Measurements from ENCODE around the gene CDH11.

The CDH11 gene

GRCh38 chr16:65117811-65118448, 3.9 kb downstream of the CDH11 start:
- DNase-seq (ENCODE audit: low spot score): peak; percentile 78

- no peak for DNase-seq (ENCODE audit: low spot score)
Measured at GRCh38 chr16:65116818-65117430, 4.9 kb downstream of the CDH11 start.

DNA sequence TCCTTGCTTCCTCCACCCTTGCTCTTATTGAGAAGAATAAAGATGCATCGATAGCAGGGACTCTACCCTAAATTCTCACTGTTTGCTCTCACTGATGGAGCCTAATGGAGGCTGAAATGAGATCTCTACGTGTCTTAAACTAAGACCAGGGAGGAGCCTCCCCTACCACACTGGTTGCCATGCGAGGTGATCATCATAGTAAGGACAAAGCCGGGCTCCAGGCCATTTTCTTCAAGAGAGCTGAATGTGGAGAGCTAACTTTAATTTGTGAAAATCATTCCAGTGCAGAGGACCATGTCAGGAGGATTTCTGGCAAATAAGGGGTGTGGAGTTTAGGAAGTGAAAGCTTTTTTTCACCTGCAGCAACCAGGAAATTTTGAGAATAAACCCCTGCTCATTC, 5.6 kb downstream of the CDH11 start:
- no peak for DNase-seq (ENCODE audit: low spot score)

GRCh38 chr16:65114527-65114926, 7.3 kb downstream of the CDH11 start:
- DNase-seq (ENCODE audit: low spot score): no peak

DNA sequence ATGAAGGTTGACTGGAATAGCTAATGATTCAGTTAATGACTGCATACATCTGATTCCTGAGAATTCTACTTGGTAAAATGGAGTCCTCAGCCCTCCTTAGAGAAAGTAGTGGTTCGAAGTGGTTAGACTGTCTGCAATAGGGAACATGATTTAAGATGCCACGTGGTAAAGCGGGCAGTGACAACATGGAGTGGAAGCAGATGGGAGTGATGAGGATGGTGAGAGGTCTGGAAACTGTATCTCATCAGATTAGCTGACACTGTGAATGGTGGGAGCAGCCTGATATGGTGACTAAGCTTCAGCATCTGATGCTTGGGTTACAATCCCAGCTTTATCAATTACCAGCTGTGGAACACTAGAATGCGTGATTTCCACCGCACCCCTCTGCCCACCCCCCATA, 8.4 kb downstream of the CDH11 start:
- no peak for DNase-seq (ENCODE audit: low spot score)

- DNase-seq (ENCODE audit: low spot score): peak; percentile 57
Measured at GRCh38 chr16:65111306-65111705, 10.6 kb downstream of the CDH11 start.

GRCh38 chr16:65106757-65107156, 15.1 kb downstream of the CDH11 start:
- no peak for DNase-seq (ENCODE audit: low spot score)

DNA sequence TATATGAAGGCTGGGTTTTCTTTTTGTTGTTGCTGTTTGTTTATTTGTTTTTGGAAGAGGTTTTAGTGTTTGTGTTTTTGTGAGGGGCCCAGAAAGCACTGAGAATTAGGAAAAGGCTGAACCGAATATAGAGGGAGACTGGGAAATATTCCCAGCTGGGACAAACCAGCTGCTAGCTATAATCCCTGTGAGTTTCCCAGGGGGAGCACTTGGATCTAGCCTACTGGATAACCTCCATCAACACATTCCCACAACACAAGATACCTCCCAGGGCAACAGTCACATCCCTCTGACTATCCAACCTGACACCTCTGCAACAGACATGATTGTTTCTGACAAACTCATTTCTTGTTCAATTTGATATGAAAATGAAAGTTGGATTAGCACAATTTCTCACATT, 16.7 kb downstream of the CDH11 start:
- DNase-seq (ENCODE audit: low spot score): no peak

GRCh38 chr16:65104471-65104870, 17.4 kb downstream of the CDH11 start:
- DNase-seq (ENCODE audit: low spot score): no peak

DNA sequence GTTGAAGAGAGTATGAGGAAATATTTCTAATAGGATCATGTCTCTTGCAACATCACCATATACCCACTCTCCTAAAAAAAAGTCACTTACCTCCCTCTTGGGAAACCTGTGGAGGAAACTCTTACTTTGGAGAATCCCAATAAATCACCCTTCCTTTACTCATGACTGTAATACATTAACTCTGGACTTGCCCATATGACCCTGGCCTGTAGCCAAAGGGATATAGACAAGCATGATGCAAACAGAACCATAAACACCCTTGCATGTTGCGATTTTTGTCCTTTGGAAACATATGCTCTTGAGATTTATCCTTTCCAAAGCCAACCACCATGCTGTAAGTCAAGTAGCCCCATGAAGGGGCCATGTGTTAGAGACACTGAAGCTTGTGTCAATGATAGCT, 19.5 kb downstream of the CDH11 start:
- DNase-seq (ENCODE audit: low spot score): no peak

DNA sequence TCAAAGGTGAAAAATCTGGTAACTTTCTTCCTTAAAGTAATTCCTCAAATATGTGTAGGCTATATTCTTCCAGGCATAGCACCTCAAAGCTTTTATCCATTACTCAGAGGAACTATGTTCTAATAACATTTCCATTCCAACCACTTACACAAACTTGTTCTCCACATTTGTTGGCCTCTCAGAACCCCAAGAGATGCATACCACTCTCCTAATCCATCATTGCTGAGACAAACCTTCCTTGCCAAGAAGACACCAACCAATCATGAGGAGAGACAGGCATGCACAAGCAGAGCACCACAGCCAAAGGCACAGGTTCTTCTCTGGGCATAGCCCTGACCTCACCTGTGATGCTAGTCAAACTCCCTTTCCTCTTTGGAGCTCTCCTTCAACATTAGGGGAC, 20.9 kb downstream of the CDH11 start:
- DNase-seq (ENCODE audit: low spot score): no peak

DNA sequence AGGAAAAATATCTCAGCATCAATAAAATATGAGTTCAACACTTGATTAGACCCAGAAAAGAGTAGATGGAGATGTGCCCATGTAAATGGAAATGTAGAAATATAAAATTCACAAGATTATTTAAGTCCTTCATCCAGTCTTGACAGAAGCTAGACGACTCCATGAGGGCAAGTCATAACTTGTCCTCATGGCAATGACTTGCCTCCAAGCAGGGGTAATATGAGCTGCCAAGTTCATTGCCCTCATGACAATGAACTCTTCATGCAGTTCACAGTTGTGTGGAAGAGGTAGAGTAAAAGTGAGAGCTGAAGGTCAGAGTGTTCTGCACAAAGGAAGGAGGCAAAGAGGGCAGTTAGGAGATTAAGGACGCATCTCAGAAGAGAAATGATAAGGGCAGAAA, 22.3 kb downstream of the CDH11 start:
- no peak for DNase-seq (ENCODE audit: low spot score)

- DNase-seq (ENCODE audit: low spot score): no peak
Measured at GRCh38 chr16:65098916-65099315, 22.9 kb downstream of the CDH11 start.

DNA sequence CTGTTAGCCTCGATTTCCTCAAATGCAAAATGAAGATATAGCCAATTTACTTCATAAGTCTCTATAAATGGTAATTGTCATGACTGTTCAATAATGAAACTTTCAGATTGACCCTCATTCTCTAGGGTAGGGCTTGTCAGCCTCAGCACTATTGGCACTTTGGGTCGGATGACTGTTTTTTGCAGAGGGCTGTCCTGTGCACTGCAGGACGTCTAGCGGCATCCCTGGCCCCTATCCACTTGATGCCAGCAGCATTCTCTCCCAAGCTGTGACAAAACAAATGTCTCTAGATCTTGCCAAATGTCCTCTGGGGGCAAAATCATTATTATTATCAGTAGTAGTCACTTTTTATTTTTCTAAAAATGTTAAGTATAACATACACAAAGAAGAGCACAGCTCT, 24.6 kb downstream of the CDH11 start:
- no peak for DNase-seq (ENCODE audit: low spot score)

DNA sequence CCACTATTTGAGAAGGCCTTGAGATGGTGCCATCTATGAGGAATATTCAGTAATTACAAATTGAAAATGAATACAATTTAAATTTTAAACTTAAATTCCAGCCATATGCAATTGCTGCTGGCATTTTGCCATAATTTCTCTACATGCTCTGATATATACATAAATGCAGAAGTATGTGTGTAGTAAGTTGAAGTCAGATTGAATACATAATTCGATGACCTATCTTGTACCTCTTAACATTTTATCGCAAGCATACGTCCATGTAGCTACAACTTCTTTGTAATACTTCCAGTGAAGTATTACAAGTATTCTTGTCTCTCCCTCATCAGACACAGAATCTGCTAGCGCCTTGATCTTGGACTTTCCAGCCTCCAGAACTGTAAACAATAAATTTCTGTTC, 26.0 kb downstream of the CDH11 start:
- no peak for DNase-seq (ENCODE audit: low spot score)

DNA sequence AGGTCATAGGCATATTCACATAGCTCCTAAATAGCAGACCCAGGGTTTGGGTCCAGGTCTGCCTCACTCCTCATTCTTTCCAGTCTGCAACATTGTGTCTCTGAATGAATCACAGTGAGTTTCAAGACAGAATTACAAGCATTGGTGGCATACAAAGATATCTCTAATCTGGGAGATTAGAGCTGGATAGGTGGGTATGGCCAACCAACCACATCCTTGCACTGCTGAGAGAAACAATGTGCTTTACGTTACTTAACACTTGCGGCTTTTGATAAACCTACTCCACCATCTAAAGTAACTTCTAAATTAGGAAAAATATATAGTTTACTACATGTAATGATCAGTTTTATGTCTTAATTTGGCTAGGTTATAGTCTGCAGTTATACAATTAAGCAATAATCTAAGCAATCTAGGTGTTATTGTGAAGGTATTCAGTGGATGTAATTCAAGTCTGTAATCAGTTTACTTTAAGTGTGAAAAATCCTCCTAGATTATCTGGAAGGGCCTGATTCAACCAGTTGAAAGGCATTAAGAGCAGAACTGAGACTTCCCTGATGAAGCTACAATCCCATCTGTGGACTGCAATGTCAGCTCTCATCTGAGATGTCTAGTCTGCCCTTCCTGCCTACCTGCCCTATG, 26.7 kb downstream of the CDH11 start:
- no peak for DNase-seq (ENCODE audit: low spot score)

DNA sequence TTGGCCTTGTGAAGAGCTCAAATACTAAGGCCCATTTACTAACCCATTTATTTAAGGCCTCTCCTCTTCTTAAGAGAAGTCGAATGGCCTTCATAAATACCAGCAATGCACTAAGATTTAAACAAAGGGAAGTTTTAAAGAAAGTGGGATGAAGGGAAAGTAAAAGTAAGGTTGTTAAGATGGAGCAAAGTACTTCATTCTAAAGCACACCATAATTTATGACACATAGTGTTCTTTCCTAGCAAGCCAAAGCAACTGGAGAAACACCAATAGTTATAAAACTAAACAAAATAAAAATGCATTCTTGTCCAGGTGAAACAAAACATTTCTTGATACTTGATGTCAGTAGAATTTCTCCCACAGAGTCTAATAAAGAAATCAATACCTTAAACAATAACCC, 27.9 kb downstream of the CDH11 start:
- DNase-seq (ENCODE audit: low spot score): no peak

DNA sequence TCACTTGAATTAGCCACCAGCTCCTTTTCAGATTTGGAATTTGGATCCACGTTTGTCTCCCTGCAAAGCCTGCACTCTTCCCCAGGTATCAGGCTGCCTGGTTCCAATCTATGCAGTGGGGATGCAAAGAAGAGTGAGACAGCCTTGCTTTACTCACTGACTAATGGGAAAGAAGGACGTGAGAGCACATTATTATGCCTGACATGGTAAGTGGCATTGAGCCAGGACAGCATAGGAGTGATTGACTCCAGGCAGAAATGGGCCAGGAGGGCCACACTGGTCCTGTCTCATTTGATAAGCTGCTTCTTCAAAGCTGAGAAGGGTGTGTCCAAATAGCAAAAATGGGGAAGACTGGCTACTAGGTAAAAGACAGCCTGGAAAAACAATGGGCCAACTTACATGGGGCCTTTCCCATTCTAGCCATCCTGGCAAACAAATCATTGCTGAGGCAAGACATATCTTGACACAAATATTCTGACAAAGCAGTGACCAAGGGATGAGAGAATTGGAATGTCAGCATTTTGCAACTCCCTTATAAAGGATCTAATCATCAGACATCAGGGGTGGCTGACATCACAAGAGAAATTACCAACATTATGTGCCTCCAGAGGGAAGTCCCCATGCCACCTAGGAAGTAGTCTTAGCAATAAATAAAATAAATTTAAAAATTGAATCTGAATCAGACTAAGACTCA, 38.6 kb downstream of the CDH11 start:
- DNase-seq (ENCODE audit: low spot score): no peak

DNA sequence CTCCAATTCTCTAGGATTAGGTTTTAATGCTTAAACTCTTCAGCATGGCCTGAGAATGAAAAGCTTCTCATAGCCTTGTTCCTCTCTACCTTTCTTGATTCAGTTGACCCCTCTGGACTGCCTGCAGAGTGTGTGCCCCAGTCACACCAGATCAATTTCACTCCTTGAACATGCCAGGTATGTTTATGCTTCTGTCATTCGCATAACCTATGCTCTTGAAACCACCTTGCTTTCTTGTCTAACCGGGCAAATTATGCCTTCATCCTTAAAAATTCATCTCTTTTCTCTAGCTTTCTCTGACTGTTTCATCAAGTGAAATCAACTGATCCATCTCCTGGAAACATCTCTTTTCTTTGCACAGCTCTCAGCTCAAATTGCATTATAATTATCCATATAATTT, 42.3 kb downstream of the CDH11 start:
- DNase-seq (ENCODE audit: low spot score): no peak

DNA sequence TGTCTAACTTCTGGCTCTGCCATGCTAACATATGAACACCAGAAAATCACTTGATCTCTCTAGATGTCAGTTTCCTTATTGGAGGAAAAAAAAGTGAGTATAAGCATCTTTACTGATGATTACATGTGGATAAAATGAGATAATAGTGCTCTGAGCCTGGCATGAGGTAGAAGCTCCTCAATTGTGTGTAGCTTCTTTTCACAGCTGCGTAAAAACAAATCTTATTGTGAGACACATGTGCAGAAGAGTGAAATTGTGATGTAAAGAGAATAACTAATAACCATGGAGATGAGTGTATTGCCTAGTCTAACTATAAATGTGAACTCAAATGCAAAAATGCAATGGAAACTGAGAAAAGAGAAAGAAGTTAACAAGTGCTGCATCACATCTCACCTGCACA, 44.7 kb downstream of the CDH11 start:
- no peak for DNase-seq (ENCODE audit: low spot score)

DNA sequence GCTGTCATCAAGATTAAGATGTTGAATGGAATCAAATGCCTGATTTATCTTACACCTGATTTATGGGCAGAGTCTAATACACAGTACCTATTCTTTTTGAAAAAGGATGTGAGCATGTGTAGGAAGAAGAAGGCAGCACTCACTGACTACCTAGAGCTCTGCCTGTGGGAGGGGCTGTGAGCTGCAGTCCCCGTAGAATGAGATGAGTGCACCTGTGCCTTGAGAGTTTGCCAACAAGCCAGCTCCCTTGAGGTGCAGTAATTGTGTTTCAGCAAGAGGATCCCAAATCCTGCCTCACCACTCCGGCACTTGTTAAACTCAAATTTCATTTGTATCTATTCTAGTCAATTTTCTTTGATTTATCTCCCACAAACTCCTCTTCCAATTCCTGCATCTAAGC, 46.0 kb downstream of the CDH11 start:
- DNase-seq (ENCODE audit: low spot score): no peak

GRCh38 chr16:65071433-65072311, 50.2 kb downstream of the CDH11 start:
- DNase-seq (ENCODE audit: low spot score): no peak
